ENCODE data around the gene POU4F1. TPM values are rescaled to one million over a fixed set of nuclear protein-coding genes. Genes with fewer than 3 reads are reported as not detected.
"Not testable (repeated sequence)": the region's sequence is repeated elsewhere in the genome, so short reads cannot be mapped to it uniquely, and the experiment has no call there.

The POU4F1 gene
- total RNA-seq: 0.92 TPM

- peak; percentile 79 for DNase-seq
These were observed at the start of gene POU4F1 for GRCh38 chr13:78603240-78603957. POU4F1 (minus strand) TSS chr13:78603552; CDS start chr13:78603326, 226 bp downstream.

- DNase-seq: no peak
These were observed 49.3 kb upstream of the POU4F1 start for GRCh38 chr13:78652651-78653050.

- DNase-seq: no peak
These were observed 47.3 kb upstream of the POU4F1 start for GRCh38 chr13:78650717-78651083.

- no peak for DNase-seq
These were observed 46.8 kb upstream of the POU4F1 start for GRCh38 chr13:78649997-78650716.

- not testable (repeated sequence) for DNase-seq
These were observed 43.8 kb upstream of the POU4F1 start for GRCh38 chr13:78647109-78647678.

GRCh38 chr13:78638216-78638615 lies 34.9 kb upstream of the POU4F1 start:
- DNase-seq: no peak

- DNase-seq: no peak
These were observed 33.1 kb upstream of the POU4F1 start for GRCh38 chr13:78636495-78636894.

GRCh38 chr13:78632996-78633395 lies 29.6 kb upstream of the POU4F1 start:
- DNase-seq: peak; percentile 53

- no peak for DNase-seq
These were observed 27.7 kb upstream of the POU4F1 start for GRCh38 chr13:78631077-78631476.

GRCh38 chr13:78630511-78630910 lies 27.2 kb upstream of the POU4F1 start:
- DNase-seq: peak; percentile 47

GRCh38 chr13:78625384-78625783 lies 22.0 kb upstream of the POU4F1 start:
- no peak for DNase-seq

- DNase-seq: no peak
These were observed 19.8 kb upstream of the POU4F1 start for GRCh38 chr13:78623132-78623531.

GRCh38 chr13:78620936-78621470 lies 17.7 kb upstream of the POU4F1 start:
- no peak for DNase-seq

GRCh38 chr13:78618411-78618810 lies 15.1 kb upstream of the POU4F1 start:
- no peak for DNase-seq

GRCh38 chr13:78611040-78611439 lies 7.7 kb upstream of the POU4F1 start:
- no peak for DNase-seq

- DNase-seq: no peak
These were observed 7.1 kb upstream of the POU4F1 start for GRCh38 chr13:78610381-78610883.

GRCh38 chr13:78609464-78610205 lies 6.3 kb upstream of the POU4F1 start:
- DNase-seq: no peak

- no peak for DNase-seq
These were observed 5.5 kb upstream of the POU4F1 start for GRCh38 chr13:78608688-78609463.

- DNase-seq: no peak
These were observed 4.9 kb upstream of the POU4F1 start for GRCh38 chr13:78608252-78608687.

GRCh38 chr13:78607409-78608251 lies 4.3 kb upstream of the POU4F1 start:
- DNase-seq: no peak
